ENCODE data around the gene NRP2.

DNA sequence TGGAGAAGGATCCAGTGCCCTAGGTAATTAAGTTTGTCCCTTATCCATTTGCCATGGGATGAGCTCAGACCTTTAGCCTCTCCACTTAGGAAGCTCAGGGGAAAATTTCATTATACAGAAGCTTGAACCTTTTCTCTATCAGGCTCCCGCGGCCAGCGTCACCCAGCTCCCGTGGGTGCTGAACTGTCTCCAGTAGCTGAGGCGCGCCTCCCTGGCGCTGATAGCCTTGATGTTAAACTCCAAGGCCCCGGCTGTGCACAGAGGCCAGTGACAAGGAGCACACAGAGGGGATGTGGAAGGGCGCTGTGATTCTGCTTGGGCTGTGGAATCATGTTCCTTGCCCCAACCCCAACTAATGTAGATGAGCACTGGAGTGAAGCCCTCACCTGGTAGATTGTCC is 50.8 kb downstream of the NRP2 start:
- no peak for TF ChIP-seq CTCF (IDR thresholded peaks at IDR 0.05; ENCODE audit: low read depth, low read length, poor library complexity, severe bottlenecking)
- no peak for TF ChIP-seq EZH2phosphoT487 (IDR thresholded peaks at IDR 0.05; ENCODE audit: borderline replicate concordance, low read length)

Data from DOHH2 (cell line).